GM19240 (cell line): Measurements from ENCODE around the gene CRACR2A.

Experiments
- DNase-seq: peaks from one replicate; pipeline ENCODE4 v3.0.0; 2011; ENCODE audit warnings: low spot score; ENCODE audit not compliant: insufficient read length

The CRACR2A gene, protein sequence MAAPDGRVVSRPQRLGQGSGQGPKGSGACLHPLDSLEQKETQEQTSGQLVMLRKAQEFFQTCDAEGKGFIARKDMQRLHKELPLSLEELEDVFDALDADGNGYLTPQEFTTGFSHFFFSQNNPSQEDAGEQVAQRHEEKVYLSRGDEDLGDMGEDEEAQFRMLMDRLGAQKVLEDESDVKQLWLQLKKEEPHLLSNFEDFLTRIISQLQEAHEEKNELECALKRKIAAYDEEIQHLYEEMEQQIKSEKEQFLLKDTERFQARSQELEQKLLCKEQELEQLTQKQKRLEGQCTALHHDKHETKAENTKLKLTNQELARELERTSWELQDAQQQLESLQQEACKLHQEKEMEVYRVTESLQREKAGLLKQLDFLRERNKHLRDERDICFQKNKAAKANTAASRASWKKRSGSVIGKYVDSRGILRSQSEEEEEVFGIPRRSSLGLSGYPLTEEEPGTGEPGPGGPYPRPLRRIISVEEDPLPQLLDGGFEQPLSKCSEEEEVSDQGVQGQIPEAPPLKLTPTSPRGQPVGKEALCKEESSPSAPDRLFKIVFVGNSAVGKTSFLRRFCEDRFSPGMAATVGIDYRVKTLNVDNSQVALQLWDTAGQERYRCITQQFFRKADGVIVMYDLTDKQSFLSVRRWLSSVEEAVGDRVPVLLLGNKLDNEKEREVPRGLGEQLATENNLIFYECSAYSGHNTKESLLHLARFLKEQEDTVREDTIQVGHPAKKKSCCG

DNA sequence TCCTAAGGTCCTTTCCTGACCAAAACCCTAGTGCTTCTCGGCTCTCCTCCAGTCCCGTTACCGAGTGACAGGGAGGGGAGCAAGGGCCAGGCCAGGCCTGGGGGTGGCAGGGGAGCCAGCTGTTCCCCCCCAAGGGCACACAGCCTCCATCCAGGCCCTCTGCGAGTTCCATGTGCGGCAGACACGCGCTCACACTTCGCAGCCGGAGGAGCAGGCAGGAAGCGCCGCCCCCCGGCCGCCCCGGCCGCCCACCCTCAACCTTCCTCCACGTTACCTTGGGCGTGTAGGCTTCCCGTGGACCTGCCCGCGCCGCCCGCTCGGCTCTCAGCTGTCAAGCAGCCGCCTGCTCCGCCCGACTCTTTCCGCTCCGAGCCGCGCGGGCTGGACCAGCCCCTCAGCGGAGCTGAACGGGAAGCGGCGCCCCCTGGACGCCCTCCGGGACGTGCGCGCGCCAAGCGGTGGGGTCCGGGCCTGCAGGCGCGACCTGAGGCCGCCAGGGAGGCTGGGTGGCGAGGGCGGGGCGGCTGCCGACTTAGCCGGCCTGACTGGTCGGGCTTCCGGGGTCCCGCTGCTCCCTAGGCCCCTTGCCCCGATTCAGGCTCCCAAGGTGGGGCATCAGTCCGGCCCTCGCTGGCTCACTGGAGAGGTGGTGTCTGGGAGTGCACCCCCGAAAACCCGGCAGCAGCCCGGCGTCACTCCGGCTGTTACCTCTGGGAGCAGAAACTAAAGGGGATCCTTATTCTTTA is at the start of gene CRACR2A:
TSS of gene CRACR2A (minus strand) at position 369 of the 746 bp plus-strand sequence. CDS start 56,110 bp downstream, outside the sequence.
- peak; percentile 79 for DNase-seq

DNA sequence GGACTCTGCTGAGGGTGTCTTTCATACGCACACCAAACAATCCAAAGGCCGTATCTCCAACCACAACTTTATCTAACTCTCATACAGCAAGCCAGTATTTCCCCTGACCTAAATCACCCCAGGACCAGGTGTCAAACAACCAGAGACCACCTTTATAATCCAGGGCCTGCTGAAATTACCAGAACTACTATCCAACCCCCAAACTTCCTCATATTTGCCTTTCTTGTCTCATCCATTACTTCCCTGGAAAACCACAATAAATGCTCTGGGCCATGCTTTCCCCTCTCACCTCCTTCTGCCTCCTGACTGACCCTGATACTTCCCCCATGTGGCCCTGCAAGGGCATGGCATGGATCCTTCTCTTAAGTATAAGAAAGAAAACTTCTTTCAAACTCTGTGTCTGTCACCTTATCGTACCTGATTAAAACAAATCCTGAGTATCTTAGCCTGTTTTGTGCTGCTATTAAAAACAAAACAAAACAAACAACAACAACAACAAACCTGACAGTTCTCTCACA is 44.7 kb upstream of the CRACR2A start:
- DNase-seq = no peak

DNA sequence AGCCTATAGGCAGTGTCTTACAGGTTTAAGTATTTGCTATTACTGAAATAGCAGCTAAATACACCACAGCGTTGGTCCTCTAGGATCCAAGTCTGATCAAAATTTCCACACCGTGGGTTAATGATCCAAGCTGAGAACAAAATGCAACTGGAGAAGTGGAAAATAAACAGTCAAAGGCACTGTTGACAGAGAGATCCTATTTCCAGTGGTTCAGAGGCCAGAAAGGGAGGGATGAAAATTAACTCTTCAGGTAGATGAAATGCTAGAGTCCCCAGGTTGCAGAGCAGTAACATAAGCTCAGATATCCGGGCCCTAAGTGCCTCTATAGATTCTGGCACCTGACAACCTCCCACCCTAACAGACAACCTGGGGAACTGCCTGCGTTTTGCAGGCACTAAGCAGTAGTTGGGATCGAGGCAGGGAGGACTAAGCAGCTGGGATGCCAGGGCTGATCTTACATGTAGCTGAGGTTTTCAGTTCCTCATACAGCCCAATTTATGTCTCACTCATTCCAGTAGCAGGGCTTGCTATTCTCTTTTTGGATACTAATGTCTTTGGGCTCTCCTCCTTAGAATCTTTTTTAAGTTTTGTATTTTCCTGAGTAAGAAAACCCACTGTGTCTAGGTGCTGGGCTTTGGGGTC is 42.7 kb upstream of the CRACR2A start:
- no peak for DNase-seq

DNA sequence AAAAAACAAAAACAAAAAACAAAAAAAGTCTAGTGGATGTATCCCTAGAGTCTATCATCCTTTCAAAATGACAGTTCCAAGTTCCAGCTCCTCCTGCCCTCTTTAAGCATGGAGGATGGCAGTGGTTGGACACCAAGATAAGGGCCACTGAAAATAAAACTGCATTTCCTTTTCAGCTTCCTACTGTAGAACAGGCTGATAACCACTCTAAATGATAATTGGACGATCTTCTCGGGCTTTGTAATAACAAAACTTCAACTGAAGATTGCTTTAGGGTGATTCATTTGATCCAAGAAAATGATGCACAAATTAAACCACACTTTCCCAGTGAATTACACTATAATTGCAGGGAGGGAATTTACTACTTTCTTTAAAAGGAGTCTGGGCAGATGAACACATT is 42.2 kb upstream of the CRACR2A start:
- DNase-seq = no peak

DNA sequence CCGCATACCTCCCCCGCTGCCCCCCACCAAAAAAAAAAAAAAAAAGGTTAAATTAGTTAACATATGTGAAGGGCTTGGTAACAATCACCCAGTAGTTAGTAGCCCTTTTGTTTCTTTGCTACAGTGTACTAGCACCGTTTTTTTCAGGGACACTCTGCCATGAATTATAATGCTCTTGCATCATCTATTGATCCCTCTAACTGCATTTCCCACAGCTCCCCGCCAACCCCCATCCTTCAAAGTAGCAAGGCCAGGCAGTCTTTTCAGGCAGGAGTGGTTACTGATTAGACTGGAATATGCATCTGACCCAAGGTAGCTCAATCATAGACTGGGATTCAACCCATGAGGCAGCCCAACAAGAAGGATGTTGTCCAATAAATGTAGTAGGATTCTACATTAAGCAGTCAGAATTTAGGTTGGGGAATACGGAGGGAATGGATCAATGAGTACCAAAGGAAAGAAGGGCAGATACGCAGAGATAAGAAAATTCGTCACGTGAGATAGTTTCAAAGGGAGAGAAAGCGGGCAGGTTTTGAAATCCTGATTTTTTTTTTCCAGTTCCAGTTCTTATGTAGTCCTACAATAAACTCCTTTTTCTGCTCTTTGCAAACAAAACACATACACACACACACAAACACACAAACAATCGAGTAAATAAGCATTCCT is 39.8 kb upstream of the CRACR2A start:
- DNase-seq = no peak

DNA sequence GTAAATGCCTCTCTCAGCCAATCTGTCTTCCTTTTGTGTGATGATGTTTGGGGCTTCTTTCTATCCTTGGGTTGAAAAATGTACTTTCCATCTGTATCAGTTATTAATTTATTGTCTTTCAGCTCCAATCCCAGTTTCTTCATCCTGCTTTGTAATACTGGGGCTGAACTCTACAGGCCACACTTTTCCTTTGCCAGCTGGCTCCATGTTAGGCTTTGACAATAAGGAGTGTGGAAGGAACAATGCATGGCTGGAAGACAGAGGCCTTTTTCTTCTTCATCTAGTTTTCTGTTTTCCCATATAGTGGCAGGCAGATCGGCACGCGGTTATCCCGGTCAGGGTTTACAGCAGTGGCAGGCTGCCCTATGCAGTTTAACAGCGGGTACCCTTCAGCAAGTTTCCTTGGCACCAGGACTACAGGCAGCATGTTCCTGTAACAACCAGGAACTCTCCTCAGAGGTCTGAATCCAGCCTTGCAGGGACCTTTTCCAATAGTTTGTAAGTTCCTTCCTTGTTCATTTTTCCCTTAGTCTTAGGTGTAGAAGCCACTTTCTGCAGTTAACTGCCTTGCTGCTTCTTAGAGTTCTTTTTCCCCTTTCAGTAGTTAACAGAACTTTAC is 38.5 kb upstream of the CRACR2A start:
- DNase-seq = no peak

DNA sequence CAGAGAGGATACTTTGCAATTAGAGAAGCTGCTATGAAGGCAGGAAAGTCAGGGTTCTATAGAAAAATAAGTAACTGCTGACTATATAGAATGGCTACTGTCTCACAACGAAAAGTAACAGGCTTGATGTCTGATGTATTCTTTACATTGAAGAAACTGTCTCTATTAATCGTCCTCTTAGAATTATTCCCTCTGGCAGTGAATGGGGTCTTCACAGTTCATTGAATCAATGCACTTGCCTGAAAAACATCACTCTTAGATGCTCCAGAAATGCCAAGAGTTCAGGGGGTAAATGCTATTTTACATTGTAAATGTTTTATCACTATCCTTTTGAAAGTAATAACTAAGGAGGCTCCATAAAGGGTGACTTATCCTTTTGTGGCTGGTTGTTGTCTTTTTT is 37.7 kb upstream of the CRACR2A start:
- no peak for DNase-seq

DNA sequence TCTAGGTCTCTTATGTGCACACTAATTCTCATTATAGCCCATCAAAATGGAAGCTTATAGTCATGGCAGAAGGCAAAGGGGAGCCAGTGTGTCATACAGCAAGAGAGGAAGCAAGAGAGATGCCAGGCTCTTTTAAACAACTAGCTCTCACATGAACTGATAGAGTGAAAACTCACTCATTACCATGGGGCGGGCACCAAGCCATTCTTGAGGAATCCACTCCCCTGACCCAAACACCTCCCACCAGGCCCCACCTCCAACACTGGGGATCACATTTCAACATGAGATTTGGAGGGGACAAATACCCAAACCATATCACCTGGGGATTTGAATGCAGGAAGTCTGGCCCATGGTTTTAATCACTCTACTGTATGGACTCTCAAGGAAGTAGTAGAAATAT is 36.9 kb upstream of the CRACR2A start:
- DNase-seq = no peak

DNA sequence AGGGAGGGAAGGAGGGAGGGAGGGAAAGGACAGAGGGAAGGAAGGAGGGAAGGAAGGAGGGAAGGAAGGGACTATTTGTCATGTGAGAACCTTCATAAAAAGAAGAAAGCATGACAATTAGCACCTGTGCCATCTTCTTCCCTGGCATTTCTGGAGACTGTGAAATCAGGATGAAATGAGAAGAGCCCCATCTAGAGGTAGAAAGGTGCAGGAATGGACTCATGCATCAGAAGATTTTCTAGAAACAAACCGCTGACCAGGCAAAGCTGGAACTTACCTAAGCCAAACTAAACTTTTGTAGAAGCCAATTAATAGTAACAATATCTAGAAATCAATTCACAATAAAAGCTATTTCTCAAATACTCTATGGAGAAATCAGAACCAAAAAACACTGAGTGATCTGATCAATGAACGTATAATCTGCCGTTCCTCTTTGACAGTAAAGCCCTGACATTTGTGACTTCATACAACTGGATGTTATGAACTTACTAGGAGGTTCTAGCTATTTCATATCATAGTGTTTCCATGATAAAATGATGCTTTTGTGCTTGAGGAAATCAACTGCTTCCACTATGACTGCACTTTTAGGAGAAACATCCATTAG is 24.4 kb upstream of the CRACR2A start:
- no peak for DNase-seq

DNA sequence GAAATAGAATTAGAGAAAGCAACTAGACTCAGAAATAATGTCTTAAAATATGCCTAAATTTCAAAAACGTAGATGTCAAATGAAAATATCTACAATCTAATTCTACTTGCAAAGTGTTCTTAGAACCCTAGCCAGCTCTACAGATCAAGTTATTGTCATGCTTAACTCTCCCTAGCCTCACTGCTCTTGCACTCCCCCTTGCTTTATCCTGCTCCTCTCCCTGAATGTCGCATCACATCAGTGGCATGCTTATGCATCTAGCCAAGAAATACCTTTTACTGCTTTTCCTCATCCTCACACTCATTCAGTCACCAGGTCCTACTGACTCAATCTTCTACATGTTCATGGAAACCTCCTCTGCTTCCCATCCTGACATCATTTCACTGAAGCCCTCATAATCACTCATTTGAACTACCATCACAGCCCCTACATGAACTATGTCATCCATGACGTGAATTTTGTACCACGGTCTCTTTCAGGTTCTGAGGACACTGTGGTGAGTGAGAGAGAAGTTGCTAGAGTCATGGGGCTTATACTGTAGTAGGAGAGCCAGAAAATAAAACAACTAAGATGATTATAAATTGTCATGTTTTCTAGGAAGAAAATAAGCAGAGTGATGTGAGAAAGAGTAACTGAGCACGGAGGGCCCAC is 22.6 kb upstream of the CRACR2A start:
- DNase-seq = no peak

DNA sequence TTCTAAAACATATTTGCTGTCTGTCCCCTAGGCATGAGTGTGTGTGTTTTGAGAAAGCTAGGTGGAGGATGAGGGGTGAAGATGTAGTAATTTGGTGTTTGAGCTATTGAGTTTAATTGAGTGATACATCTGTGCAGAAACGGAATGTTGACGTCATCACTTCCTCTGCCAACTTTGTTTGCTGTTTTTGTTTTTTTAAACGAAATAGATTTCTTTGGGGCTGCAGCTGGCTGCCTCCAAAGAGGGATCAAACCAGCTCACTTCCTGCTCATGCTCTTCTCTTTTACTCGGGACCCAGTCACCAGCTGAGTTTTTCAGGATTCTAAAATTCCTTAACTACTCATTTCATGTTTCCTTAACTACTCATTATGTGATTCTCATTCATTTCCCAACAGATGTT is 19.5 kb upstream of the CRACR2A start:
- no peak for DNase-seq

DNA sequence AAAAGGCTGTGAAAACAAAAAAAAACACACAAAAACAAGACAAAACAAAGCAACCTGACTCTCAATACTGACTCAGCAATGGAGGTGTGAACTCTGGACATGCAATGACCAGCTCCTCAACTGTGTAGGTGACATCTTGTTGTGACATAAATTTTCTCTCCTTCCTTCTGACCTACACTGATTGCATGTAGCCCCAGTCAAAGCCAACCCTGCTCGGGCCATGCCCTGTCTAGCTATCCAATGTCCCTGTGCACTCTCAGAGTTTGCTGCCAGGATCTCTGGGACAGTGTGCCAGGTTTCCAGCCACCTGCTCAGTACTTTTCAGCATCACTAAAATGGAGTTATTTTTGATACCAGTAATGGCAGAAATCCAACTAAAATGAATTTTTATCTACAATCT is 18.9 kb upstream of the CRACR2A start:
- no peak for DNase-seq

DNA sequence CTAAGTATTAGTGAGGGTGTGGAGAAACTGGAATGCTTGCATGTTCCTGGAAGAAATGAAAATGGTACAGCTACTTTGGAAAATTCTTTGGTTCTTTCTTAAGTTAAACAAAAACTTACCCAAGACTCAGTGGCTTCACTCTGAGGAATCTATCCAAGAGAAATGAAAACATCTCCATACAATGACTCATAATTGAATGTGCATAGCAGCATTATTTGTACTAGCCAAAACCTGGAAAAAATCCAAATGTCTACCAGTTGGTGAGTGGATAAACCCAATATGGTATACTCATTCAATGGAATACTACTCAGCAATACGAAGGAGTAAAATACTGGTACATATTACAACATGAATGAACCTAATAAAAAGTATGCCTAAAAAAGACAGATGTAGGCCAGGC is 18.0 kb upstream of the CRACR2A start:
- no peak for DNase-seq

DNA sequence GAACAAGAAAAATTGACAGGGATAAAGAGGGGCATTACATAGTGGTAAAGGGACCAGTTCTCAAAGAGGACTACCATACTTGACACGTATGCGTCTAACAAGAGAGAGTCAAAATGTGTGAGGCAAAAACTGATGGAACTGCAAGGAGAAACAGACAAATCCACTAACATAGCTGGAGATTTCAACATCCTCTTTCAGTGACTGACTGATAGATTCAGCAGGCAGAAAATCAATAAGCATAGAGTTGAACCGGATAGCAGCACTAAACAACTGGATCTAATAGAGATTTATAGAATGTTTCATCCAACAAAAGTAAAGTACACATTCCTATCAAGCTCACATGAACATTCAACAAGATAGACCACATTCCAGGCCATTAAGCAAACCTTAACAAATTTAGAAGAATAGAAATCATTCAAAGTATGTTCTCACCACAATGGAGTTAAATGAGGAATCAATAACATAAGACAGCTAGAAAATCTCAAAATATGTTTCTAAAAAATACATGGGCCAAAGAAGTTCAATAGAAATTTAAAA is 16.1 kb upstream of the CRACR2A start:
- no peak for DNase-seq

DNA sequence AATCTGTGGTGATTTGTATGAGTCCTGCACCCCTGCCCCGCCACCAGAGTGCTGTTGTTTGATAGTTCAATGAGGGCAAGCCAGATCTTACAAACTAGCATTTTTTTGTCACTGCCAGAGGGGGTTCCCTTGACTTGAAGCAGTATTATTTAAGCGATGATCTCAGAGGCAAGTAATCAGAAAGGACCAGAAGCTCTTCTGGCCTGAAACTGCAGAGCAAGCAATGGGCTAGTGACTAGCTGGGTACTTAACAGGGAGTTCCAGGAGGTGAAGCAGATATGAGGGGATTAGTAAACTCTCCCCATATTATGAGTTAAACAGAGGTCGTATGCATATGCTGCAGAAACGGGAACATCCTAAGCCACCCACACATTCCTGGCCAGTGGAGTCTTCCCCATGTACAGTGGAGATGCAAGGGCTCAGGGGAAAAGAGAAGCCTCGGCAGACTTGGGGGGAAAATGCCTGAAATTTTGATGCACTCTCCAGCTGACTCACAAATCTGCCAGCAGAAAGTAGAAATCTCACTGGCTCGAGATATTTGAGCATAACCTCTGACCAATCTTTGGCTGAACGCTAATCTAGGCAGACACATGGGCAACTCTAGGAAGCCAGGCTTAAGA is 8.3 kb upstream of the CRACR2A start:
- no peak for DNase-seq

DNA sequence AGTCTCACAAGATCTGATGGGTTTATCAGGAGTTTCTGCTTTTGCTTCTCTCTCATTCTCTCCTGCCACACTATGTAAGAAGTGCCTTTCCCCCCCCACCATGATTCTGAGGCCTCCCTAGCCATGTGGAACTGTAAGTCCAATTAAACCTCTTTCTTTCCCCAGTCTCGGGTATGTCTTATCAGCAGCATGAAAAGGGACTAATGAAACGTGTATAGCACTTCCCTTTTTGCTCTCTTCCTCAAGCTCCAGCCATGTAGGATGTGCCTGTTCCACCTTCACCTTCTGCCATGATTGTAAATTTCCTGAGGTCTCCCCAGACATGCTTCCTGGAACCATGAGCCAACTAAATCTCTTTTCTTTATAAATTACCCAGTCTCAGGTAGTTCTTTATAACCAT is 7.0 kb upstream of the CRACR2A start:
- no peak for DNase-seq

DNA sequence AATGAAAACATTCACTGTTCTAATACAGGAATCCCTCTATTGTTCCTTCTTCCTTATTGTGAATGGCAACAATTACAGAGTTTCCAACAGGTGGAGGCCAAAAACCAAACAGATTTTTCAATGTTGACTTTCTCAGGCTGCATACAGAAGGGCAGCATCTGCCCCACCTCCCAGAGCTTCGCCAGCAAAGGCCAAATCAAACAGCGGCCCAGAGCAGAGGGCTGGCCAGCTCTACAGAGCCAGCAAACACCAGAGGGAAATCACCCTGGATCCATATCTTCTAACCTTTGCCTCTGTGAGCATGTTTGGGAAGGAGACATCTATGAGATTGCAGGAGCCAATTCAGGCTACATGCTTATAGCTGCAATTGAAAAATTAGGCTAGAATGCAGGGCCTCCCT is 4.4 kb upstream of the CRACR2A start:
- DNase-seq = no peak

DNA sequence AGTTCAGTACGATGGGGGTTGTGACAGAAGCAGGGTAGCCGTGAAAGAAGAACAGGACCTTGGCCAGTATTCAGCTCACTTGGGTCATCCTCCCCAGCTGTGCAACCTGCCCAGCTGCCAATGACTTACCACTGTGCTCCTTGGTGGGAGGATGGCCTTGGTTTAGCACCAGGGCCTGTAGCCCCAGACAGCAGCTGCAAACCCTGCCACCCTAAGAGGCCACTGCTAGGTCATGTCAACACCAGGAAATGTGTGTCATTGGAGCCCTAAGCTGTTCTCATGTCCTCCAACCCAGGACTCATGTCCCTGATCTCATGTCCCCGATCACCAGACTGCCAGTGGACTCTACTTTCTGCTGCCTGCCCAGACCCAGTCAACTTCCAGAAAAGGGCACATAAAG is 3.0 kb upstream of the CRACR2A start:
- DNase-seq = no peak
